ENCODE data around the gene MADCAM1.
"Not testable (repeated sequence)": the region's sequence is repeated elsewhere in the genome, so short reads cannot be mapped to it uniquely, and the experiment has no call there.

The MADCAM1 gene

DNA sequence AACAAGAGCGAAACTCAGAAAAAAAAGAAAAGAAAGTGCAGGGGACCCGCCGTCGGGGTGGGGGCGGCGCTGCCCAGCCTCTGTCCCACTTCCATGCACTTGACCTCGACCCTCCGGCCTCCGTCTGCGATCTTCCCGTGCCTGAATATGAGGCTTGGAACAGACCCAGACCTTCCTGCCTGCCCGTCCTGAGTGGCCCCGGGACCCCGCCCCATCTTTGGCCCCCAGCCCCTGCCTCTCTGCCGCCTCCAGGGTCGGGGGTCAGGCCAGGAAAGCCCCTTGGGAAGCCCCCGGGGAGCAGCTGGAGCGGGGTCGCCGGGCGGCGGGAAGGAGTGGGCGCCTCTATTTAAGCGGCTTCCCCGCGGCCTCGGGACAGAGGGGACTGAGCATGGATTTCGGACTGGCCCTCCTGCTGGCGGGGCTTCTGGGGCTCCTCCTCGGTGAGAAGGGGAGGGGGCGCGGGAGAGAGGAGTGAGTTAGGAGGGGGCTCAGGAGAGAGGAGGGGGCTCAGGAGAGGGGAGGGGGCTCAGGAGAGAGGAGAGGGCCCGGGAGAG is at the start of gene MADCAM1:
TSS of gene MADCAM1 (plus strand) at position 375 of the 554 bp plus-strand sequence. CDS start at position 389, 14 bp downstream.
- DNase-seq (ENCODE audit: low read depth), result no peak
- TF ChIP-seq, protein P1, sequence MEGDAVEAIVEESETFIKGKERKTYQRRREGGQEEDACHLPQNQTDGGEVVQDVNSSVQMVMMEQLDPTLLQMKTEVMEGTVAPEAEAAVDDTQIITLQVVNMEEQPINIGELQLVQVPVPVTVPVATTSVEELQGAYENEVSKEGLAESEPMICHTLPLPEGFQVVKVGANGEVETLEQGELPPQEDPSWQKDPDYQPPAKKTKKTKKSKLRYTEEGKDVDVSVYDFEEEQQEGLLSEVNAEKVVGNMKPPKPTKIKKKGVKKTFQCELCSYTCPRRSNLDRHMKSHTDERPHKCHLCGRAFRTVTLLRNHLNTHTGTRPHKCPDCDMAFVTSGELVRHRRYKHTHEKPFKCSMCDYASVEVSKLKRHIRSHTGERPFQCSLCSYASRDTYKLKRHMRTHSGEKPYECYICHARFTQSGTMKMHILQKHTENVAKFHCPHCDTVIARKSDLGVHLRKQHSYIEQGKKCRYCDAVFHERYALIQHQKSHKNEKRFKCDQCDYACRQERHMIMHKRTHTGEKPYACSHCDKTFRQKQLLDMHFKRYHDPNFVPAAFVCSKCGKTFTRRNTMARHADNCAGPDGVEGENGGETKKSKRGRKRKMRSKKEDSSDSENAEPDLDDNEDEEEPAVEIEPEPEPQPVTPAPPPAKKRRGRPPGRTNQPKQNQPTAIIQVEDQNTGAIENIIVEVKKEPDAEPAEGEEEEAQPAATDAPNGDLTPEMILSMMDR (IDR thresholded peaks at IDR 0.05; ENCODE audit: insufficient read depth, low read depth, low read length, missing control alignments), result no peak
- H3K4me3 ChIP-seq (ENCODE audit: low read length), result no peak within 1 kb of the TSS

DNA sequence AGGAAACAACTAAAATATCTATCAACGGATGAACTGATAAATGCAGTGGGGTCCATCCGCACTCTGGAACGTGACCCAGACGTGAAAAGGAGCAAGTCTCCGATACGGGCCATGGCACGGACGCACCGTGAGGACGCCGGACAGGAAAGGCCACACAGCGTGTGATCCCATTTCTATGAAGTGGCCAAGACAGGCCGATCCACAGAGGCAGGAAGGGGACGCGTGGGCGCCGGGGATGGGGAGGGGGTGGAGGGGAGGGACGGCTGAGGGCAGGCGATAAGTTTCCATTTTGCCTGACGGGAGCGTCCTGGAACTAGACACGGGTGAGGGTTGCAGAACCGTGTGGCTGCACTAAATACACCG is 49.2 kb upstream of the MADCAM1 start:
- TF ChIP-seq, protein P1 (IDR thresholded peaks at IDR 0.05; ENCODE audit: insufficient read depth, low read depth, low read length, missing control alignments), result no peak

DNA sequence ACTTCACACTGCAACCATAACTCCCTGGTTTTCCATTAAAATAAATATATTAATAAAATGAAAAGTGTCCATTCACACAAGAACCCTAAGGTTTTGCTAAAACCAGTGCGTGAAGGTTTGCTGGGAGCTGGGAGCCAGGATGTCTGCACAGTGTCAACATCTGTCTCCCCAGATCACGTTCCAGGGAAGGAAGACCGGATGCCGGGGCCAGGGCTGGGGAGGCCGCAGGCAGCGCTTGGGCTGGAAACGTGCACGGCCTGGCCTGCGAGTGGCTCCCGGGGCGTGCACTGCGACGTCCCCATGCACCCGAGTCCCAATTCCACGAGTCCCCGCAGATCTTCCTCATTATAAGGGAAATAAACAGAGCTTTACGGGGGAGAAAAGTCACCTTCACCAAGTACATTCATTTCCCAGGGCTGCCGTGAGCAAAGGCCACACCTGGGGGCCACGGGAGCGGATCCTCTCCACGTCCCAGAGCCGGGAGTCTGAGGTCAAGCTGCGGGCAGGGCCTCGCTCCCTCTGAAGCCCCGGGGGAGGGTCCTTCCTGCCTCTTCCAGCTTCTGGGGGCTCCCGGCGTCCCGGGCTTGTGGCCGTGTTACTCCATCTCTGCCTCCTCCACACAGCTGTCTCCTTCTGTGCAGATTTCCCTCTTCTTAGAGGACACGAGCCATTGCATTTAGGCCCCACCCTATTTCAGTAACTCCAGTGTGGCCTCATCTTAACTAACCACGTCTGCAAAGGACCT is 48.3 kb upstream of the MADCAM1 start:
- TF ChIP-seq, protein P1 (IDR thresholded peaks at IDR 0.05; ENCODE audit: insufficient read depth, low read depth, low read length, missing control alignments), result no peak
- DNase-seq (ENCODE audit: low read depth), result no peak
- H3K4me3 ChIP-seq (ENCODE audit: low read length), result no peak overlapping the region

More for the DNA sequence above, 49.2 kb upstream of the MADCAM1 start:
- H3K4me3 ChIP-seq (ENCODE audit: low read length), result no peak overlapping the region
- DNase-seq (ENCODE audit: low read depth), result no peak

DNA sequence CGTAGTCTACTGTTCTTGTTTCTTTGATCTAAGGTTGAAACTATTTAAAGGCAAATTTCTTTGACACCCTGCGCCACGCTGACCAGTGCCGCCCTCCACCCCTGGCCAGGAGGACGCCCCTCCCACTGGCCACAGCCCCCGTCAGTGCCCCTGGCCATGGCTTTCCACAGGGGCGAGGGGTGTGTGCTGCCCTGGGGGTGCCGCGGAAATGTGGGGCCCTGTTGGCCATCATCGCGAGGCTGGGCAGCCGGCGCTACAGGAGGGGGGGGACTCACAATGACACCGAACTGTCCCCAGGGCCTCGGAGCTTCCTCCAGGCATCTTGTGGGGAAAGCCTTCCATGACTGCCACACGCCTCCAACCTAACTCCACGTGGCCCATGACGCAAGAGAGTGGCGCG is 46.4 kb upstream of the MADCAM1 start:
- TF ChIP-seq, protein P1 (IDR thresholded peaks at IDR 0.05; ENCODE audit: insufficient read depth, low read depth, low read length, missing control alignments), result no peak
- no peak for DNase-seq (ENCODE audit: low read depth)
- no peak overlapping the region for H3K4me3 ChIP-seq (ENCODE audit: low read length)

DNA sequence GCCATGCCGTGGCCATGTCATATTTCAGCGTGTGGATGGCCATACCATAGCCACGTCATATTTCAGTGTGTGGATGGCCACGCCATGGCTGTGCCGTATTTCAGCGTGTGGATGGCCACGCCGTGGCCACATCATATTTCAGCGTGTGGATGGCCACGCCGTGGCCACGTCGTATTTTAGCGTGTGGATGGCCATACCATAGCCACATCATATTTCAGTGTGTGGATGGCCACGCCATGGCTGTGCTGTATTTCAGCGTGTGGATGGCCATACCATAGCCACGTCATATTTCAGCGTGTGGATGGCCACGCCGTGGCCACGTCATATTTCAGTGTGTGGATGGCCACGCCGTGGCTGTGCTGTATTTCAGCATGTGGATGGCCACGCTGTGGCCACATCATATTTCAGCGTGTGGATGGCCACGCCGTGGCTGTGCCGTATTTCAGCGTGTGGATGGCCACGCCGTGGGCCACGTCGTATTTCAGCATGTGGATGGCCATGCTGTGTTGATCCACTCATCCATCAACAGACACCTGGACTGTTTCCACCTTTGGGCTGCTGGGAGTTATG is 45.3 kb upstream of the MADCAM1 start:
- not testable (repeated sequence) for H3K4me3 ChIP-seq (ENCODE audit: low read length); DNase-seq (ENCODE audit: low read depth)

DNA sequence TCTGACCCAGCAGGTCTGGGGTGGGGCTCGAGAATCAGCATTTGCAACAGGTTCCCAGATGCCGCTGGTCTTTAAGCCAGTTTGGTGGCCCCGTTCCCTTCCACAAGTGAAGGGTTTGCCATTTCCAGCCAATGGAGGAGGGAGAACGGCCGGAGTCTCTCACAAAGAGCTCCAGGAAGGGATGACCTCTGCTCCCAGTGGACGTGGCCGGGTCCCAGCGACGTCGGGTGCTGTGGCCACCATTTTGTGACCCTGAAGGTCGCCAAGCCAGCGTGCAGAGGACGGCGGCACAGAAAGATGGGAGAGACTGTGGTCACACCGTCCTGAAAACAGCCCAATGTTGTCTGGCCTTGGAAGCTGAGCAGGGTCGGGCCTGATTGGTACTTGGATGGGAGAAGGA is 43.5 kb upstream of the MADCAM1 start:
- no peak overlapping the region for H3K4me3 ChIP-seq (ENCODE audit: low read length)
- TF ChIP-seq, protein P1 (IDR thresholded peaks at IDR 0.05; ENCODE audit: insufficient read depth, low read depth, low read length, missing control alignments), result no peak
- no peak for DNase-seq (ENCODE audit: low read depth)

DNA sequence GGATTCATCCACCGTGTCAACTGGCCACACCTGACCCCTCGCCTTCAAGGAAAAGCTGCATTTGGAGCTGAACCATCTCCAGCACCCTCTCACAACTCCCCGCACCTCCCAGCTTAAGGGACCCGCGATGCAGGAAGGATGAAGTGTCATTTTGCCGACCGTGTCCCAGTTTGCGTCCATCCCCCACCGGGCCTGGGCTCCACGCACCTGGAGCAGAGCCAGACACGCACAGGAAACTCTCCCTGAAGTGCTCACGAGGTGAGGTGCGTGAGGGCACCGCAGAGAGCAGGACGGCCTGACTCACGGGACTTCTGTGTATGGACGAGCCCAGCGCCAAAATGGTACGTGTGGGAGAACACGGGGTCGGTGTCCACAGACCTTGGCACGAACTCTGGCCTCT is 42.7 kb upstream of the MADCAM1 start:
- TF ChIP-seq, protein P1 (IDR thresholded peaks at IDR 0.05; ENCODE audit: insufficient read depth, low read depth, low read length, missing control alignments), result no peak
- no peak for DNase-seq (ENCODE audit: low read depth)
- no peak overlapping the region for H3K4me3 ChIP-seq (ENCODE audit: low read length)
